Head of caudate nucleus (tissue), 42 donors: ENCODE data around the gene MRPS27.
A peak's percentile ranks its signal among the peaks of the same experiment; 100 is the strongest.

ENCODE experiments used
- DNase-seq, 42 donors: peaks; one replicate each; pipeline versions ENCODE4 v3.0.0 to v3.0.0-alpha.2; 2020 to 2021; ENCODE audit warnings: mixed read lengths in 7 of 42
- intact Hi-C: fragments of 100-400 bp; cut with DNase I; formaldehyde crosslinking; loops from one replicate; pipeline ENCODE4 v1.15.0; 2022

The MRPS27 gene

GRCh38 chr5:72272398-72272797 is 47.6 kb downstream of the MRPS27 start:
- no peak for DNase-seq
- intact Hi-C loops, result no loop called here

- DNase-seq, result no peak
- intact Hi-C loops, result no loop called here
Observed at GRCh38 chr5:72271702-72272101, 48.3 kb downstream of the MRPS27 start.

GRCh38 chr5:72270037-72270436 is 50.0 kb downstream of the MRPS27 start:
- no peak for DNase-seq
- intact Hi-C loops, result no loop called here

- DNase-seq, result no peak
- intact Hi-C loops, result no loop called here
Observed at GRCh38 chr5:72269411-72269780, 50.6 kb downstream of the MRPS27 start.

- DNase-seq, result peak in 31 of 42 donors; percentile 8 to 81 (median 36)
Observed at GRCh38 chr5:72268753-72269410, 51.2 kb downstream of the MRPS27 start.

GRCh38 chr5:72268260-72268659 is 51.8 kb downstream of the MRPS27 start:
- no peak for DNase-seq
- intact Hi-C loops, result no loop called here

More at GRCh38 chr5:72268753-72269410, 51.2 kb downstream of the MRPS27 start:
- intact Hi-C loops, result no loop called here

- DNase-seq, result no peak
- intact Hi-C loops, result no loop called here
Observed at GRCh38 chr5:72267685-72268084, 52.4 kb downstream of the MRPS27 start.

- intact Hi-C loops, result no loop called here
- no peak for DNase-seq
Observed at GRCh38 chr5:72266862-72267261, 53.2 kb downstream of the MRPS27 start.

GRCh38 chr5:72265032-72265877 is 54.8 kb downstream of the MRPS27 start:
- intact Hi-C loops, result no loop called here
- DNase-seq, result no peak

GRCh38 chr5:72256536-72256935 is 63.5 kb downstream of the MRPS27 start:
- no peak for DNase-seq
- intact Hi-C loops, result no loop called here

- intact Hi-C loops, result no loop called here
- no peak for DNase-seq
Observed at GRCh38 chr5:72255670-72256069, 64.4 kb downstream of the MRPS27 start.

- DNase-seq, result no peak
- intact Hi-C loops, result no loop called here
Observed at GRCh38 chr5:72255237-72255636, 64.8 kb downstream of the MRPS27 start.

GRCh38 chr5:72252574-72253155 is 67.4 kb downstream of the MRPS27 start:
- no peak for DNase-seq
- intact Hi-C loops, result no loop called here

GRCh38 chr5:72252008-72252407 is 68.0 kb downstream of the MRPS27 start:
- intact Hi-C loops, result no loop called here
- DNase-seq, result no peak

- intact Hi-C loops, result no loop called here
- no peak for DNase-seq
Observed at GRCh38 chr5:72251386-72251785, 68.7 kb downstream of the MRPS27 start.

- intact Hi-C loops, result no loop called here
- DNase-seq, result peak in 24 of 42 donors; percentile 16 to 86 (median 57)
Observed at GRCh38 chr5:72248410-72248981, 71.5 kb downstream of the MRPS27 start.

GRCh38 chr5:72246954-72247442 is 73.0 kb downstream of the MRPS27 start:
- intact Hi-C loops, result no loop called here

GRCh38 chr5:72245951-72246532 is 74.0 kb downstream of the MRPS27 start:
- intact Hi-C loops, result loop anchor here (2.0 kb wide), 1 partner anchor 65 kb away; no protein-coding TSS in a partner anchor
- no peak for DNase-seq

More at GRCh38 chr5:72246954-72247442, 73.0 kb downstream of the MRPS27 start:
- no peak for DNase-seq

GRCh38 chr5:72245546-72245945 is 74.5 kb downstream of the MRPS27 start:
- DNase-seq, result no peak
- intact Hi-C loops, result loop anchor here (2.0 kb wide), 1 partner anchor 65 kb away; no protein-coding TSS in a partner anchor
